Colonic mucosa (tissue), 4 donors: ENCODE results near the gene SCARF2. TPM values are rescaled to one million over a fixed set of nuclear protein-coding genes. Genes with fewer than 3 reads are reported as not detected.

Experiments used
- DNase-seq: peaks from one replicate; pipeline ENCODE4 v3.0.0-alpha.2; 2020
- H3K27ac ChIP-seq: fragments of 200-600 bp; one replicate; pipeline ENCODE4 v1.8.0; 2021
- H3K27me3 ChIP-seq: fragments of 200-600 bp; one replicate; pipeline ENCODE4 v1.8.0; 2021
- H3K36me3 ChIP-seq: fragments of 200-600 bp; one replicate; pipeline ENCODE4 v1.8.0; 2021
- H3K4me1 ChIP-seq: fragments of 200-600 bp; one replicate; pipeline ENCODE4 v1.8.0; 2021; ENCODE audit warnings: mild to moderate bottlenecking
- H3K4me3 ChIP-seq: fragments of 200-600 bp; one replicate; pipeline ENCODE4 v1.8.0; 2021
- H3K9ac ChIP-seq, 2 donors: one replicate each; pipeline ENCODE4 v1.7.0; 2013; ENCODE audit warnings: control low read depth in 2 of 2, low read depth in 2 of 2, low read length in 2 of 2
- H3K9me3 ChIP-seq: fragments of 200-600 bp; one replicate; pipeline ENCODE4 v1.8.0; 2021
- intact Hi-C: fragments of 100-400 bp; cut with DNase I; formaldehyde crosslinking; loops from one replicate; pipeline ENCODE4 v1.14.1; 2022
- total RNA-seq, 2 donors: library from RNA; stranded (reverse); fragmentation: NEBNext Ultra II Directional in 1 of 2; extraction: Animal tissue kit (Norgen Biotek cat#: 25700) in 1 of 2; gene quantifications; one replicate each; pipeline ENCODE4 v1.2.1, GENCODE V29; 2021
- TF ChIP-seq, protein P1 (sequence below): fragments of 200-600 bp; IDR thresholded peaks from one replicate; pipeline ENCODE4 v1.8.0; 2022; ENCODE audit warnings: antibody characterized with exemption, mild to moderate bottlenecking
- donor health status: healthy.
- donor health status: DM: no; HTN: no; CAD: no.
- donor health status: DM: no; HTN: no; CAD: no.

SCARF2 gene
- total RNA-seq, 2 donors from 2014 or later = 0.91 to 3.1 TPM

DNA sequence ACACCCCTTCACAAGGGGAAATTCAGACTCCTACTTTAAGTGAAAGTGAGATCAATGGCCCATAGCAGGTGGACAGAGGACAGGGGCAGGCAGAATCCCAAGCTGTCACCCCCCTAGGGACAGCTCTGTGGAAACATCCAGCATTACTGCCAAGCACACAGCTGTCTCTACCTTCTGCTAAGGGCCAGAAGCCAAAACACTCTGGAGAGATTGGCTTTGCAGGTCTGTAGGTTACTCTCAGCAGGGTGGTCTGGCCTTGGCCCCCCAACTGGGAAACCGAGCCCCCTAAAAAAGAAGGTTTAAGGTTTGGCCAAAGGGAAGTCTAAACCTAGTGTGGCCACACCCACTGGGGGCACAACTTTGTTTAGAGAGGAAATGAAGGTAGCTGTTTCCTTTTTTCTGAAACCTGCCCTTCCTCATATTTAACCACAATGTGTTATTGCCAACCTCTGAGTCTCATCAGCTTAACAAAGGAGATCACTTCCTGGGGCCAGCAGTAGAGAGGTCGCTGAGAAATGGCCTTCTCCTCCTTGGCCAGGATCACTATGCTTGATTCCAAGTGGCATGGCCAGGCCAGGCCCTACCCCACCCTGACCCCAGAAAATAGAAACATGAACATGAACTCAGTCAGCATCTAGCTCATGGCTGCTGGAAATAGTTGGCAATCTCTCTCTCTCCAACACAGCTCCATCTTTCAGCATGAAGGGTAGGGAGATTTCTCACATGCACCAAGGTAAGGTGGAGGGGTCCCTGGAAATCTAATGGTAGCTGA is 25.9 kb upstream of the SCARF2 start:
- H3K36me3 ChIP-seq = no peaks in the 10 kb centered on the region
- H3K4me1 ChIP-seq = no peaks in the 10 kb centered on the region
- no peaks in the 10 kb centered on the region for H3K27me3 ChIP-seq
- H3K27ac ChIP-seq = peak overlapping the region; percentile 33
- H3K4me3 ChIP-seq = no peak overlapping the region
- H3K9ac ChIP-seq = no peak overlapping the region
- intact Hi-C loops = no loop called here
- no peak for DNase-seq
- H3K9me3 ChIP-seq = no peaks in the 10 kb centered on the region
- TF ChIP-seq, protein P1, sequence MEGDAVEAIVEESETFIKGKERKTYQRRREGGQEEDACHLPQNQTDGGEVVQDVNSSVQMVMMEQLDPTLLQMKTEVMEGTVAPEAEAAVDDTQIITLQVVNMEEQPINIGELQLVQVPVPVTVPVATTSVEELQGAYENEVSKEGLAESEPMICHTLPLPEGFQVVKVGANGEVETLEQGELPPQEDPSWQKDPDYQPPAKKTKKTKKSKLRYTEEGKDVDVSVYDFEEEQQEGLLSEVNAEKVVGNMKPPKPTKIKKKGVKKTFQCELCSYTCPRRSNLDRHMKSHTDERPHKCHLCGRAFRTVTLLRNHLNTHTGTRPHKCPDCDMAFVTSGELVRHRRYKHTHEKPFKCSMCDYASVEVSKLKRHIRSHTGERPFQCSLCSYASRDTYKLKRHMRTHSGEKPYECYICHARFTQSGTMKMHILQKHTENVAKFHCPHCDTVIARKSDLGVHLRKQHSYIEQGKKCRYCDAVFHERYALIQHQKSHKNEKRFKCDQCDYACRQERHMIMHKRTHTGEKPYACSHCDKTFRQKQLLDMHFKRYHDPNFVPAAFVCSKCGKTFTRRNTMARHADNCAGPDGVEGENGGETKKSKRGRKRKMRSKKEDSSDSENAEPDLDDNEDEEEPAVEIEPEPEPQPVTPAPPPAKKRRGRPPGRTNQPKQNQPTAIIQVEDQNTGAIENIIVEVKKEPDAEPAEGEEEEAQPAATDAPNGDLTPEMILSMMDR = no peak

DNA sequence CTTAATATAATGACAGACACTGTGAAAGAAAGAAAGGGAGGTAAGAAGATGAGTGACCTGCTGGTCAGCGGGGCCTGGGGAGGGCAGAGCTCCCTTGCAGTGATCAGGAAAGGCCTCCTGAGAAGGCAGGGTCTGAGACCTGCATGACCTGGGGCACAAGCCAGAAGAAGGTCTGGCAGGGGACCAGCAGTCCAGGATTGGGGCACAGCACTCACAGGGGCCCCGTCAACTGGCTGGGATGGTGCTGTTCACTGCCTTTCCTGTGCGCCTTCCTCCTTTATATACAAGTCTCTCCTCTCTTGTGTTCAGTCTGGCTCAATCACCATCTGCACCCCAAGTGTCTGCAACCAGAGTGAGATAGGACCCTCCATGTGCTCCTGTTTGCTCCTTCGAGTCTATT is 22.2 kb upstream of the SCARF2 start:
- Histone ChIP-seq H3K27ac (no peak overlapping the region), H3K9ac (no peak overlapping the region), H3K4me3 (no peak overlapping the region), H3K4me1 (no peaks in the 10 kb centered on the region), H3K9me3 (no peaks in the 10 kb centered on the region), H3K36me3 (no peaks in the 10 kb centered on the region), H3K27me3 (no peaks in the 10 kb centered on the region)
- intact Hi-C loops = no loop called here
- DNase-seq = no peak
- TF ChIP-seq, protein P1 = no peak

GRCh38 chr22:20459152-20459542 is 21.5 kb upstream of the SCARF2 start:
- no peaks in the 10 kb centered on the region for H3K9me3 ChIP-seq
- DNase-seq = no peak
- H3K36me3 ChIP-seq = no peaks in the 10 kb centered on the region
- TF ChIP-seq, protein P1 = no peak
- no peak overlapping the region for H3K27ac ChIP-seq
- no peaks in the 10 kb centered on the region for H3K27me3 ChIP-seq
- no peaks in the 10 kb centered on the region for H3K4me1 ChIP-seq
- no peak overlapping the region for H3K9ac ChIP-seq
- intact Hi-C loops = no loop called here
- H3K4me3 ChIP-seq = no peak overlapping the region

GRCh38 chr22:20458530-20459151 is 21.0 kb upstream of the SCARF2 start:
- H3K36me3 ChIP-seq = no peaks in the 10 kb centered on the region

DNA sequence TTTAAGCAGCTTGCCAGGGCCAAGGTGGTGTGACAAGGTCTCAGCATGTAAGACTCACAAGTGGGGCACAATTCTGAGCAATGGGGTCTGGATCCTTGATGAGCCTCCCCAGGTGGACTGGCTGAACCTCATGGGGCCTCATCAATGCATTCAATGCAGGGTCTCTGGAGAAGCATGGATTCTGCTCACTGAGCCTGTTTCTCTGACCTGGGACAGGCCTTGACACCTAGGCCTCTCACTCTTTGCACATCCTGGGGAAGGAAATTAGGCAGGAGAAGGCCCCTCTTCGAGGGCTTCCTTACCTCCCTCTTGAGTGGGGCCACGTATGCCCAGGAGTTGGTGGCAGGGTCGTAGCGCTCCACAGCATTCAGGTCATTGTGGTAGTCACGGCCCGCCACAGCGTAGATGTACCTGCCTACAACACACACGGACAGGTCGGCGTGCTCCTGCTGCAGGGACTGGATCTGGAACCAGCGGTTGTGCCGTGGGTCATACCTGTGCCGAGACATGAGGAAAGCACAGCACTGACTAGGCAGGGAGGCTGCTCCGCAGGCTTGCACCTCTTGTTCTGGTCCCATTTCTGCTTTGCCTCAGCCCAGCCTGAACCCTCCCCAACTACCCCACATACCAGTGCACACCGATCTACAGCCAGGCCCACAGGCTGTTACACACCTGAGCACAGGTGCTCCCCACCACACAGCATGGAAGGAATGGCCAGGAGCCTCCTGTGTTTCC is 20.0 kb upstream of the SCARF2 start:
- no peak overlapping the region for H3K4me3 ChIP-seq
- intact Hi-C loops = loop anchor here (2.0 kb wide), 1 partner anchor 39 kb away; no protein-coding TSS in a partner anchor
- H3K27me3 ChIP-seq = no peaks in the 10 kb centered on the region
- no peak for DNase-seq
- H3K9ac ChIP-seq = no peak overlapping the region
- H3K36me3 ChIP-seq = no peaks in the 10 kb centered on the region
- TF ChIP-seq, protein P1 = no peak
- H3K4me1 ChIP-seq = no peaks in the 10 kb centered on the region
- no peaks in the 10 kb centered on the region for H3K9me3 ChIP-seq
- no peak overlapping the region for H3K27ac ChIP-seq

More at GRCh38 chr22:20458530-20459151, 21.0 kb upstream of the SCARF2 start:
- intact Hi-C loops = no loop called here
- TF ChIP-seq, protein P1 = no peak
- no peak for DNase-seq
- H3K9me3 ChIP-seq = no peaks in the 10 kb centered on the region
- no peaks in the 10 kb centered on the region for H3K27me3 ChIP-seq
- H3K27ac ChIP-seq = no peak overlapping the region
- H3K9ac ChIP-seq = no peak overlapping the region
- no peaks in the 10 kb centered on the region for H3K4me1 ChIP-seq
- no peak overlapping the region for H3K4me3 ChIP-seq
